Aortic smooth muscle cell (primary cell): Measurements from ENCODE around the gene WRAP73. TPM values are rescaled to one million over a fixed set of nuclear protein-coding genes. Genes with fewer than 3 reads are reported as not detected.

ENCODE experiments used
- total RNA-seq: library from RNA; depleted of rRNA; stranded (reverse); fragments of >200 nt; gene quantifications from 2 replicates; pipeline ENCODE4 v1.2.3, GENCODE V29; 2014

WRAP73 gene
- 11.8 and 13.2 TPM in 2 replicates for total RNA-seq

GRCh38 chr1:3649342-3650247 lies at the start of gene WRAP73:
Gene WRAP73, minus strand, starts transcription at chr1:3650103. Its CDS starts 104 bp downstream, at chr1:3649999.

GRCh38 chr1:3651930-3652547 lies 2.1 kb upstream of the WRAP73 start, which contains the start of gene TP73:
Gene TP73, plus strand, starts transcription at chr1:3652516. Its CDS starts 29,850 bp downstream, at chr1:3682366.

GRCh38 chr1:3624200-3625136 lies 25.4 kb downstream of the WRAP73 start, which contains the start of gene TPRG1L:
Gene TPRG1L, plus strand, starts transcription at chr1:3625015. Its CDS starts 58 bp downstream, at chr1:3625073.

GRCh38 chr1:3611170-3612019 lies 38.5 kb downstream of the WRAP73 start, which contains the start of gene MEGF6:
Gene MEGF6, minus strand, starts transcription at chr1:3611508. Its CDS starts 240 bp downstream, at chr1:3611268.

Other genes with a start within 250 kb of the WRAP73 start
- gene ARHGEF16, start 195.4 kb downstream of the WRAP73 start, total RNA-seq: 0.25 and 0.40 TPM in 2 replicates
- gene MEGF6, start 38.6 kb downstream of the WRAP73 start, total RNA-seq: 131 and 142 TPM in 2 replicates
- 30.1 and 37.1 TPM in 2 replicates for gene TPRG1L, start 25.1 kb downstream of the WRAP73 start, total RNA-seq
- gene TP73, start 2.4 kb upstream of the WRAP73 start, total RNA-seq: not detected in 2 replicates
- gene CCDC27, start 102.3 kb upstream of the WRAP73 start, total RNA-seq: not detected in 2 replicates
- gene SMIM1, start 122.6 kb upstream of the WRAP73 start, total RNA-seq: 0.53 TPM in 1 of 2 replicates, not detected in the other
- gene LRRC47, start 146.4 kb upstream of the WRAP73 start, total RNA-seq: 24.6 and 30.4 TPM in 2 replicates
- 22.1 and 25.0 TPM in 2 replicates for gene CEP104, start 207.1 kb upstream of the WRAP73 start, total RNA-seq
- gene DFFB, start 207.4 kb upstream of the WRAP73 start, total RNA-seq: 5.8 and 7.0 TPM in 2 replicates